22Rv1 (cell line): ENCODE data around the gene RNF8.
"Not testable (repeated sequence)": the region's sequence is repeated elsewhere in the genome, so short reads cannot be mapped to it uniquely, and the experiment has no call there.

ENCODE experiments used
- H3K27ac ChIP-seq: fragments of 450-650 bp; 2 replicates; pipeline ENCODE4 v1.5.1; 2017
- ZFX ChIP-seq: fragments of 450-650 bp; IDR thresholded peaks from 2 replicates; pipeline ENCODE4 v1.6.1; 2017; ENCODE audit warnings: antibody characterized with exemption, borderline replicate concordance
- TF ChIP-seq, protein P1 (sequence below): fragments of 450-650 bp; IDR thresholded peaks from 2 replicates; pipeline ENCODE4 v1.5.1; 2017; ENCODE audit warnings: mild to moderate bottlenecking

Gene RNF8

DNA sequence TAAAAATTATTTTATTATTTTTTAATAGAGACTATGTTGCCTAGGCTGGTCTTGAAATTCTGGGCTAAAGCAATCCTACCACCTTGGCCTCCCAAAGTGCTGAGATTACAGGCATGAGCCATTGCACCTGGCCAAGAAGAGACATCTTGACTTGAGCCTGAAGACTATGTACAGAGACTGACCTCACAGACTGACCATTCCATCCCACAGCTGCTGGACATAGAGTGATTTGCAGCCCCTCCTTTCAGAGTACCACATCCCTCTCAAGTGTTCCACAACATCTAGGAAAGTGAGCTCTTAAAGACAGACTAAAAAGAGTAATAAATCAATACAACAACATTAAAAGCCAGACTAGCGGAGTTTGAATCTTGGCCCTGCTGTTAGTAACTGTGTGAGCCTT is 39.0 kb downstream of the RNF8 start:
- no peak for TF ChIP-seq ZFX
- TF ChIP-seq, protein P1, sequence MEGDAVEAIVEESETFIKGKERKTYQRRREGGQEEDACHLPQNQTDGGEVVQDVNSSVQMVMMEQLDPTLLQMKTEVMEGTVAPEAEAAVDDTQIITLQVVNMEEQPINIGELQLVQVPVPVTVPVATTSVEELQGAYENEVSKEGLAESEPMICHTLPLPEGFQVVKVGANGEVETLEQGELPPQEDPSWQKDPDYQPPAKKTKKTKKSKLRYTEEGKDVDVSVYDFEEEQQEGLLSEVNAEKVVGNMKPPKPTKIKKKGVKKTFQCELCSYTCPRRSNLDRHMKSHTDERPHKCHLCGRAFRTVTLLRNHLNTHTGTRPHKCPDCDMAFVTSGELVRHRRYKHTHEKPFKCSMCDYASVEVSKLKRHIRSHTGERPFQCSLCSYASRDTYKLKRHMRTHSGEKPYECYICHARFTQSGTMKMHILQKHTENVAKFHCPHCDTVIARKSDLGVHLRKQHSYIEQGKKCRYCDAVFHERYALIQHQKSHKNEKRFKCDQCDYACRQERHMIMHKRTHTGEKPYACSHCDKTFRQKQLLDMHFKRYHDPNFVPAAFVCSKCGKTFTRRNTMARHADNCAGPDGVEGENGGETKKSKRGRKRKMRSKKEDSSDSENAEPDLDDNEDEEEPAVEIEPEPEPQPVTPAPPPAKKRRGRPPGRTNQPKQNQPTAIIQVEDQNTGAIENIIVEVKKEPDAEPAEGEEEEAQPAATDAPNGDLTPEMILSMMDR = no peak
- no peak overlapping the region for H3K27ac ChIP-seq

DNA sequence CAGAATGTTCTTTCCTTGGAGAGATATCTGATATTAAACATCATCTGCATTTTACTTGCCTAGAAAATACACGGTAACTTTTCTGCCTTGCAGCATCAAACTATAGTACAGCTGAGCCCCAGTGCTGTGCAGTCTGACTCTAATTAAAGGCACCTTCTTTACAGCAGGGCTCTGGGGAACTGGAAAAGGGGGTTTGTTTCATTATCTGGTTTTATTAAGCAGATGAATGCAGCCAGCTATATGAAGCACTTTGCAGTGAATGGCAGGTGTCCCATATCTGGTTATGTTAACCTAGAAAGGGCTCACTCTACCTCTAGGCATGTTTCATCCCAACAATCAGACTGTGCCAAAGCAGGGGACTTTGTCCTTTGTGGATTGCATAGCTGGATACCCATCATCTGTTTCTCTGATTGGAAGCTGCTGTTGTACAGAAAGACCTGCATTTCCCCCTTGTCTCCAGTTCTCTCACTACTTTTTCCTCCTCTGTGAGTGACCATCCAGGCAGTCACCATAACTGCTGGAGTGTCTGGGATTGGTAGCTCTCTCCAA is 39.7 kb downstream of the RNF8 start:
- no peak overlapping the region for H3K27ac ChIP-seq
- TF ChIP-seq, protein P1 = no peak
- TF ChIP-seq ZFX = no peak

DNA sequence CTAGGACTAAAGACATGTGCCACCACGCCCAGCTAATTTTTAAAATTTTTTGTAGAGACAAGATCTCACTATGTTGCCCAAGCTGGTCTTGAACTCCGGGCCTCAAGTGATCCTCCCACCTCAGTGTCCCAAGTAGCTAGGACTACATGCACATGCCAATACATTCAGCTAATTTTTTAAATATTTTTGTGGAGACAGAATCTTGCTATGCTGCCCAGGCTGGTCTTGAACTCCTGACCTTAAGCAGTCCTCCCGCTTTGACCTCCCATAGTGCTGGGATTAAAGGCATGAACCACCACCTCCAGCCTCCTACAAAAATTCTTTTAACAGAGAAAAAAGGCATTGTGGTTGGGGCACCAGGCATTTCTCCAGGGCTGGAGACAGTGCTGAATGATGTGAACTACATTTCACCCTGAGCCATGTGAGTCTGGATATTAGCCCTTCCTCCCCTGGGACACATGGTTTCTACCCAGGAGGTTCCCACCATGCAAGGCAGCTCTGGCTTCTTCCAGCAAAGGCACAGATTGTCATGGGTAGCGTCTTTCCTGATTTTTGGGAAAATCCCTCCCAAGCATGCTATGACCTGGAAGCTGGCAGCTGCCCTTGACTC is 42.9 kb downstream of the RNF8 start:
- TF ChIP-seq, protein P1 = no peak
- TF ChIP-seq ZFX = no peak
- no peak overlapping the region for H3K27ac ChIP-seq

DNA sequence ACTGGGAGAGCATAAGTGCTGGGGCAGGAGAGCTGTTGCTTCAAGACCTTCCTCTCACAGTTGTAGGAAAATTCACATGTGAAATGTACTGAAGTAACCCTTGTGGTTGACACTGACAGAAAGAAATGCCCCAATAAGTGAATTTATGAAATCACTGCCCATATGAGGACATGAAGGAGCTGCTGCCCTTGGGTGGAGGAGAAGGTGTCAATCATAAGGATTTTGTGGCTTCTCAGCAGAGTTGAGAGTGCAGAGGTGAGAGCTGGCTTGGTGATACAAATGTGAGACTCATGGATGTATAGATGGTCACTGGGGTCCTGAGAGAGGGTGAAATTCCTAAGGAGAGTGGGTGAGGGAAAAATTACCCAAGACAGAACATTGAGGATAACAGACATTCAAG is 45.3 kb downstream of the RNF8 start:
- H3K27ac ChIP-seq = no peak overlapping the region
- TF ChIP-seq, protein P1 = no peak
- no peak for TF ChIP-seq ZFX

DNA sequence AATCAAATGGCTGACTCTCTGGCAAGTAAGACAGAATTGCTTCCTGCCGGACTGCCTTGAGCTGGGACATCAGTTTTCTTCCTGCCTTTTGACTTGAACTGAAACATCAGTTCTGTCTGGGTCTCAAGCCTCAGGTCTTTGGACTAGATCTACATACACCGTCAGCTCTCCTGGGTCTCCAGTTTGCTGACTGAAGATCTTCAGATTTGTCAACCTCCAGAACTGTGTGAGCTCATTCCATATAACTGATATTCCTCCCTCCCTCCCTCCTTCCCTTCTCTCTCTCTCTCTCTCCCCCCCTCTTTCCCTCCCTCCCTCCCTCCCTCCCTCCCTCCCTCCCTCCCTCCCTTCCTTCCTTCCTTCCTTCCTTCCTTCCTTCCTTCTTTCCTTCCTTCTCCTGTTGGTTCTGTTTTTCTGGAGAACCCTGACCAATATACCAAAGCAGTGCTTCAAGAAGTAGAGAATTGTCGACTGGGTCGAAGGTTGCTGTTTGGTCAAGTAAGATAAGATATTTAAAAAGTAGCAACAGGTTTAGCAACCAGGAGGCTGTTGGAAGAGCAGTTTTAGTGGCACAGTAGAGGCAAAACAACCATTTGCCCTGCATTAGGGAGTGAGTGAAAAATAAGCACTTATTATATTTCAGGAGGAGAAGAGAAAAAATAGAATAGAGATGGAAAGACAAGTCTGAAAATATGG is 46.2 kb downstream of the RNF8 start:
- TF ChIP-seq, protein P1 = no peak
- no peak for TF ChIP-seq ZFX

DNA sequence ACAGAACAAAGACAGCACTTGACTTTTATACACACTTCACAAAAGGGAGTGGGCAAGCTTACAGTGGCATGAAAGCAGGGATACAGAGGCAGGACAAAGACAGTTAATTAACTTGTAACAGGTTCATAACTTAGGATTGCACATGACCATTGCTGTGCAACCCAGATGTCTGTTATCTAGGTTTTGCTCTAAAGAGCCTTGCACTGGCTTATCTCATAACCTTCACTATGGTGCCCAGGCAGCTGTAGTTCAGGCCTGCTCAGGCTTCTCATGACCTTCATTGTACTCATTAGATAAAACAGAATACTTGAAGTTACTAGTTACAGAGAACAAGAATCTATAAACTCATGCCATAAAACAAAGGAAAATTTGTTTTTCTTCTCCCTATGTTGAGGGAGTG is 47.9 kb downstream of the RNF8 start:
- H3K27ac ChIP-seq = not testable (repeated sequence)

More for the DNA sequence above, 46.2 kb downstream of the RNF8 start:
- H3K27ac ChIP-seq = no peak overlapping the region

DNA sequence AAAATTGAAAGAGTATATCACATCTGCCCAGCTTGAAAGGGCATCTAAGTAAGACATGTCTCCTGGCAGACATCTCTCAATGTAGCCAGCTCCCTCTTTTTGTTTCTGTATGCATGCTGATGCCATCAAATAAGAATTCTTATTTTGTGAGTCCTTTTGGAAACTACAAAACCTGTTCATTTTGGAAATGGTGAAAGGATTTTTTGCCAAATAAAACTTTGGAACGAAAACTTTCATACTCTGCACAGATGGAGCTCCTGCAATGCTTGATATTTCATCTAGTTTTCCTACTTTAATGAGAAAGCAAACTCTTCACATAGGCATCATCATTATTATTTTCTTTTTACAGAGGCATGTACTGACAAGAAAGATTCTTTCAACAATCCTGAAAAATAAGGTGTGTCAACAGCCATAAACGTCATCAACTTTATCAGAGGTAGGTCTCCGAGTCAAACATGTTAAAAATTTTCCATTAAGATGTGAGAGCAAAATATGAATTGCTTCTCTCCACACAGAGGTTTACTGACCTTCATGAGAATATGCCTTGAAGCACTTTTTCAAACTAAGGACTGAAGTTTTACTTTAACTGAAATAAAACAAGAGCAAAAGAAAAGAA is 53.1 kb downstream of the RNF8 start:
- H3K27ac ChIP-seq = no peak overlapping the region
- TF ChIP-seq, protein P1 = no peak
- no peak for TF ChIP-seq ZFX
